Parathyroid adenoma (tissue), 2 donors: ENCODE measurements around the gene CTBP1.
A peak's percentile ranks its signal among the peaks of the same experiment; 100 is the strongest.

Experiments used
- H2AFZ ChIP-seq: fragments of 300-600 bp; sonication (generic); one replicate; pipeline ENCODE4 v1.7.0; 2017; ENCODE audit warnings: antibody characterized with exemption, mild to moderate bottlenecking
- H3K27ac ChIP-seq: fragments of 300-600 bp; sonication (generic); one replicate; pipeline ENCODE4 v1.7.0; 2017
- H3K27me3 ChIP-seq: fragments of 300-600 bp; sonication (generic); one replicate; pipeline ENCODE4 v1.7.0; 2017; ENCODE audit warnings: low read length; ENCODE audit not compliant: control insufficient read depth, insufficient read depth
- H3K36me3 ChIP-seq: fragments of 300-600 bp; sonication (generic); one replicate; pipeline ENCODE4 v1.7.0; 2017; ENCODE audit warnings: low read length; ENCODE audit not compliant: control insufficient read depth, insufficient read depth
- H3K4me1 ChIP-seq: fragments of 300-600 bp; sonication (generic); one replicate; pipeline ENCODE4 v1.7.0; 2017; ENCODE audit warnings: control low read depth
- H3K4me2 ChIP-seq: fragments of 300-600 bp; sonication (generic); one replicate; pipeline ENCODE4 v1.7.0; 2017; ENCODE audit warnings: low read length
- H3K4me3 ChIP-seq: fragments of 300-600 bp; sonication (generic); one replicate; pipeline ENCODE4 v1.7.0; 2017; ENCODE audit warnings: low read depth, low read length
- H3K79me2 ChIP-seq: fragments of 300-600 bp; sonication (generic); one replicate; pipeline ENCODE4 v1.7.0; 2017; ENCODE audit warnings: control low read depth
- H3K9ac ChIP-seq: fragments of 300-600 bp; sonication (generic); one replicate; pipeline ENCODE4 v1.7.0; 2017; ENCODE audit warnings: mild to moderate bottlenecking
- H3K9me3 ChIP-seq: fragments of 300-600 bp; sonication (generic); one replicate; pipeline ENCODE4 v1.7.0; 2017; ENCODE audit warnings: low read length; ENCODE audit not compliant: control insufficient read depth
- CTCF ChIP-seq: fragments of 300-600 bp; sonication (generic); IDR thresholded peaks from one replicate; pipeline ENCODE4 v1.7.0; 2017; ENCODE audit warnings: antibody characterized with exemption, mild to moderate bottlenecking
- donor health status: primary hyperparathyroidism.

CTBP1 gene

GRCh38 chr4:1169691-1170096 is 79.2 kb downstream of the CTBP1 start:
- no peak overlapping the region for H3K27ac ChIP-seq
- H3K4me1 ChIP-seq = no peaks in the 10 kb centered on the region

GRCh38 chr4:1169171-1169671 is 79.7 kb downstream of the CTBP1 start:
- Histone ChIP-seq H3K9ac (no peak overlapping the region), H3K36me3 (no peaks in the 10 kb centered on the region), H3K4me2 (no peak overlapping the region), H3K79me2 (no peaks in the 10 kb centered on the region), H3K4me3 (no peak overlapping the region), H3K4me1 (no peaks in the 10 kb centered on the region), H3K9me3 (no peaks in the 10 kb centered on the region), H2AFZ (no peak overlapping the region), H3K27me3 (peaks cover 9% of the 10 kb centered on the region), H3K27ac (no peak overlapping the region)
- no peak for TF ChIP-seq CTCF

More at GRCh38 chr4:1169691-1170096, 79.2 kb downstream of the CTBP1 start:
- Histone ChIP-seq H3K9ac (no peak overlapping the region), H3K27me3 (peaks cover 9% of the 10 kb centered on the region), H3K4me3 (no peak overlapping the region), H3K79me2 (no peaks in the 10 kb centered on the region), H3K9me3 (no peaks in the 10 kb centered on the region), H3K4me2 (no peak overlapping the region), H3K36me3 (no peaks in the 10 kb centered on the region), H2AFZ (no peak overlapping the region)
- TF ChIP-seq CTCF = no peak

- Histone ChIP-seq H3K4me1 (no peaks in the 10 kb centered on the region), H3K4me3 (no peak overlapping the region), H3K9ac (no peak overlapping the region), H3K27ac (no peak overlapping the region), H3K9me3 (no peaks in the 10 kb centered on the region), H3K27me3 (peaks cover 9% of the 10 kb centered on the region), H2AFZ (no peak overlapping the region), H3K36me3 (no peaks in the 10 kb centered on the region), H3K4me2 (no peak overlapping the region), H3K79me2 (no peaks in the 10 kb centered on the region)
- TF ChIP-seq CTCF = no peak
Measured at GRCh38 chr4:1168191-1169101, 80.5 kb downstream of the CTBP1 start.

DNA sequence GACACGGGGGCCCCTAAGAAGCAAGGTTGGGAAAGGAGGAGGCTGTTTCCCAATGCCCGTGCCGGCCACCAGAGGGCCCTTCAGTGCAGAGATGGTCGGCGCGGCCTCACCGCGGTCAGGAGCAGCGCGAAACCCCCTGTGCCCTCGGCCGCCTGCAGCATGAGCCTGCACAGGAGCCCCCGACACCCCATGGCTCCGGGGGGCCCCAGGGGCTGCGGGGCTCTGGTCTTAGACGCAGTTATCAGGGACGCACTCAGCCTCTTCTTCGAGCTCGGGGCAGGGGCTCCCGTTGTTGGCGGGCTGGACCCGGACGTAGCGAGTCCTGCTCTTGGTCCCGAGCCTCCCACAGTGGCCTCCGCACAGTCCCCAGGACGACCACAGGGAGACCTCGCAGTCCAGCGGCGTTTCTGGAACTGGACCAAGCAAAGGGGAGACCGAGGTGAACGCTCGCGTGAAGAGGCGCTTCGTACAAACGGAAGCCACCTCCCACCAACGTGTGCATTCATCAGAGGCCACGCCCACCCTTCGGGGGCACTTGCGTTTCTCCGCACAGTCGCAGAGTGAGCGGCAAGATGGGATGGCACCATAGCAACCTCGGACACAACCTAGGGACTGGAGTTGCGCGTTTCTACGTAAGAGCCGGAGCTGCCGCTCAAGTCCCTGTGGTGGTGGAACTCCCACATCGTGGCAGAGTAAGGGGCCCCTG is 81.5 kb downstream of the CTBP1 start:
- Histone ChIP-seq H3K4me2 (peak overlapping the region; percentile 71), H2AFZ (peak overlapping the region; percentile 79), H3K9ac (no peak overlapping the region), H3K79me2 (no peaks in the 10 kb centered on the region), H3K27ac (no peak overlapping the region), H3K36me3 (no peaks in the 10 kb centered on the region), H3K27me3 (peaks cover 8% of the 10 kb centered on the region), H3K4me1 (no peaks in the 10 kb centered on the region), H3K9me3 (no peaks in the 10 kb centered on the region), H3K4me3 (peak overlapping the region; percentile 45)
- TF ChIP-seq CTCF = peak; percentile 77
